MM.1S (cell line): ENCODE measurements around the gene RIOK3.

Experiments
- DNase-seq: peaks from one replicate; pipeline ENCODE4 v3.0.0-alpha.2; 2015
- H2AFZ ChIP-seq: fragments of 300-600 bp; sonication (generic); 2 replicates; pipeline ENCODE4 v1.6.0; 2016; ENCODE audit warnings: antibody characterized with exemption, low read length
- H3F3A ChIP-seq: fragments of 300-600 bp; sonication (generic); 2 replicates; pipeline ENCODE4 v1.6.1; 2016; ENCODE audit warnings: mild to moderate bottlenecking, antibody characterized with exemption, low read length, moderate library complexity, mixed read lengths; ENCODE audit not compliant: insufficient read depth
- H3K27ac ChIP-seq: fragments of 300-600 bp; sonication (generic); 2 replicates; pipeline ENCODE4 v1.5.1; 2016; ENCODE audit warnings: mild to moderate bottlenecking, low read length
- H3K27me3 ChIP-seq: fragments of 300-600 bp; sonication (generic); replicated peaks from 2 replicates; pipeline ENCODE4 v1.6.0; 2016; ENCODE audit warnings: low read length; ENCODE audit not compliant: insufficient read depth
- H3K36me3 ChIP-seq: fragments of 300-600 bp; sonication (generic); replicated peaks from 2 replicates; pipeline ENCODE4 v1.6.1; 2016; ENCODE audit warnings: mild to moderate bottlenecking, low read length, mixed read lengths; ENCODE audit not compliant: insufficient read depth
- H3K4me1 ChIP-seq: fragments of 300-600 bp; sonication (generic); 2 replicates; pipeline ENCODE4 v1.6.1; 2016; ENCODE audit warnings: low read length, mixed read lengths
- H3K4me2 ChIP-seq: fragments of 300-600 bp; sonication (generic); 2 replicates; pipeline ENCODE4 v1.6.0; 2016; ENCODE audit warnings: low read depth, low read length
- H3K4me3 ChIP-seq: fragments of 300-600 bp; sonication (generic); 2 replicates; pipeline ENCODE4 v1.5.1; 2016; ENCODE audit warnings: low read length, mixed read lengths
- H3K79me2 ChIP-seq: fragments of 300-600 bp; sonication (generic); 2 replicates; pipeline ENCODE4 v1.6.1; 2016; ENCODE audit warnings: mixed run types, low read length, mixed read lengths
- H3K9ac ChIP-seq: fragments of 300-600 bp; sonication (generic); 2 replicates; pipeline ENCODE4 v1.6.1; 2016; ENCODE audit warnings: low read length, mixed read lengths
- H3K9me2 ChIP-seq: fragments of 300-600 bp; sonication (generic); replicated peaks from 2 replicates; pipeline ENCODE4 v1.6.1; 2016; ENCODE audit warnings: mild to moderate bottlenecking, low read length, mixed read lengths; ENCODE audit not compliant: insufficient read depth
- H3K9me3 ChIP-seq: fragments of 300-600 bp; sonication (generic); replicated peaks from 2 replicates; pipeline ENCODE4 v1.6.1; 2016; ENCODE audit warnings: mild to moderate bottlenecking, low read length, mixed read lengths; ENCODE audit not compliant: insufficient read depth
- H4K20me1 ChIP-seq: fragments of 300-600 bp; sonication (generic); 2 replicates; pipeline ENCODE4 v1.6.1; 2016; ENCODE audit warnings: mild to moderate bottlenecking, low read length, moderate library complexity, mixed read lengths; ENCODE audit not compliant: insufficient read depth
- EZH2 ChIP-seq: fragments of 300-600 bp; sonication (generic); optimal IDR thresholded peaks from 2 replicates; pipeline ENCODE3; 2017; ENCODE audit warnings: low read depth, mild to moderate bottlenecking, antibody characterized with exemption, low read length, mixed read lengths
- EZH2phosphoT487 ChIP-seq: fragments of 300-600 bp; sonication (generic); IDR thresholded peaks from 2 replicates; pipeline ENCODE4 v1.6.1; 2018; ENCODE audit warnings: antibody characterized with exemption, low read length
- TF ChIP-seq, protein P1 (sequence below): fragments of 300-600 bp; sonication (generic); IDR thresholded peaks from 2 replicates; pipeline ENCODE4 v1.5.1; 2016; ENCODE audit warnings: antibody characterized with exemption, low read length, mixed read lengths

Gene RIOK3

DNA sequence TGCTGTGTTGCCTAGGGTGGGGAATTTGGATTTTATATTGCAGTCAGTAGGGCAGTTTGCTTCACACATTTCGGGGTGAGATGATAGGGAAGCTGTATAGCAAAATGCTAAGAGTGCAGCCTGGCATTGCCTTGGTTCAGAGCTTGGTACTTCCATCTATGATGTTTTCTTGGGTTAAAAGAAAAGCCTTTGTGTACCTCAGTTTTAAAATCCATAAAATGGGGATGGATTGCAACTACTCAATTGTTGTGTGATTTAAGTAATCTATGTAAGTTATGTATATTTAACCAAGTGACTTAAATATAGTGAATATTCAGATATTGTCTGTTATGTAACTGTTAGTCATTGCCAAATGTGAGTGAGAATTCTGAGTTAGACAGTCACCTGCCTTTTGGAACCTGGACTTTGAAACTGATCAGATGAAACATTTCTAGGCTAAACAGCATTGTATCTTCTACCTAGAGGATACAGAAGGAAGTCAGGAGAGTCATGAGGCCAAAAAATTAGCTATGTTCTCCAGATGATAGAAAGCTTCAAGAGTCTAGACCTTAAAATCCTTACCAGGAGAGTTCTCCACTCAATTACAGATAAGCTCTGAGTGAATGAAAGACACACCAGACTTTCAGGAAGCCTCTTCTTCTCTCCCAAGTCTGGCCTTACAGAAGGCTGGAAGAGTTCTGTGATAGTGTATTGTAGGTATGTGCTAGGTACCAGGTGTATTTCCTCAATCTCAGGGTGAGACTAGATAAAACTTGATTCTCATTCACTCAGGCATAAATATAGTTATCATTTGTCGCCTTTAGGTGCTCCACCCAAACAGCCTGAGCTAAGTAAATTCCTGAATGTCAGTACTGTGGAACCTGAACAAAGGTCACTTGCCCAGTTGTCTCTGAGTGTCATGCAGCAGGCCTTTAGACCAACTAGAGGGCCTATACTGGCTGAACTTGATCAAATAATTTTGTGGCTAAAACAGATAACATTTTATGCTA is 7.5 kb downstream of the RIOK3 start:
- Histone ChIP-seq H3K9ac (no peak overlapping the region), H4K20me1 (peaks cover 25% of the 10 kb centered on the region), H3K9me2 (no peaks in the 10 kb centered on the region), H3F3A (no peaks in the 10 kb centered on the region), H2AFZ (no peak overlapping the region), H3K4me2 (no peak overlapping the region), H3K36me3 (peaks cover 14% of the 10 kb centered on the region; the same call in 1 of the 2 replicates), H3K79me2 (peaks cover 74% of the 10 kb centered on the region), H3K27me3 (no peaks in the 10 kb centered on the region), H3K4me3 (no peak overlapping the region), H3K27ac (no peak overlapping the region), H3K4me1 (0 out of 2 replicates have a peak, but pooled peaks cover 7% of the 10 kb centered on the region), H3K9me3 (no peaks in the 10 kb centered on the region)
- TF ChIP-seq EZH2phosphoT487, result no peak
- TF ChIP-seq, protein P1, sequence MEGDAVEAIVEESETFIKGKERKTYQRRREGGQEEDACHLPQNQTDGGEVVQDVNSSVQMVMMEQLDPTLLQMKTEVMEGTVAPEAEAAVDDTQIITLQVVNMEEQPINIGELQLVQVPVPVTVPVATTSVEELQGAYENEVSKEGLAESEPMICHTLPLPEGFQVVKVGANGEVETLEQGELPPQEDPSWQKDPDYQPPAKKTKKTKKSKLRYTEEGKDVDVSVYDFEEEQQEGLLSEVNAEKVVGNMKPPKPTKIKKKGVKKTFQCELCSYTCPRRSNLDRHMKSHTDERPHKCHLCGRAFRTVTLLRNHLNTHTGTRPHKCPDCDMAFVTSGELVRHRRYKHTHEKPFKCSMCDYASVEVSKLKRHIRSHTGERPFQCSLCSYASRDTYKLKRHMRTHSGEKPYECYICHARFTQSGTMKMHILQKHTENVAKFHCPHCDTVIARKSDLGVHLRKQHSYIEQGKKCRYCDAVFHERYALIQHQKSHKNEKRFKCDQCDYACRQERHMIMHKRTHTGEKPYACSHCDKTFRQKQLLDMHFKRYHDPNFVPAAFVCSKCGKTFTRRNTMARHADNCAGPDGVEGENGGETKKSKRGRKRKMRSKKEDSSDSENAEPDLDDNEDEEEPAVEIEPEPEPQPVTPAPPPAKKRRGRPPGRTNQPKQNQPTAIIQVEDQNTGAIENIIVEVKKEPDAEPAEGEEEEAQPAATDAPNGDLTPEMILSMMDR, result no peak
- TF ChIP-seq EZH2, result no peak
- DNase-seq, result no peak

DNA sequence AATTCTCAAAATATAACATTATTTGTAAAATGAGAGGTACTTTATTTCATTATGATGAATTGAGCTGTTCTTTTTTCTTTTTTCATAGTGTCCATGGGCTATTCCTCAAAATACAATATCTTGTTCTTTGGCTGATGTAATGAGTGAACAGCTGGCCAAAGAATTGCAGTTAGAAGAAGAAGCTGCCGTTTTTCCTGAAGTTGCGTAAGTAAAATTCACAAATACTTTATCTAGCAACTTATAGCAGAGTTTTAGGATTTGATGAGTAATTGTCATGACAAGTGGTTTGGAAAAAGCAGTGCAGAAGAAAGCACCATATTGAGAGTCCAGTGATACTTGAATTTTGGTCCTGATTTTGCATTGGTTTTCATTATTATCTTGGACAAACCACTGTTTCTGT is 9.8 kb downstream of the RIOK3 start:
- Histone ChIP-seq H3K9ac (no peak overlapping the region), H3K4me2 (no peak overlapping the region), H3K9me3 (no peaks in the 10 kb centered on the region), H3K27ac (no peak overlapping the region), H3K27me3 (no peaks in the 10 kb centered on the region), H4K20me1 (peaks cover 24% of the 10 kb centered on the region), H3F3A (no peaks in the 10 kb centered on the region), H3K9me2 (no peaks in the 10 kb centered on the region), H3K36me3 (peaks cover 19% of the 10 kb centered on the region; the same call in 1 of the 2 replicates), H3K4me1 (0 out of 2 replicates have a peak, but pooled peaks cover 7% of the 10 kb centered on the region), H2AFZ (no peak overlapping the region), H3K4me3 (no peak overlapping the region), H3K79me2 (peaks cover 51% of the 10 kb centered on the region)
- TF ChIP-seq, protein P1, result no peak
- TF ChIP-seq EZH2phosphoT487, result no peak
- no peak for TF ChIP-seq EZH2
- no peak for DNase-seq

DNA sequence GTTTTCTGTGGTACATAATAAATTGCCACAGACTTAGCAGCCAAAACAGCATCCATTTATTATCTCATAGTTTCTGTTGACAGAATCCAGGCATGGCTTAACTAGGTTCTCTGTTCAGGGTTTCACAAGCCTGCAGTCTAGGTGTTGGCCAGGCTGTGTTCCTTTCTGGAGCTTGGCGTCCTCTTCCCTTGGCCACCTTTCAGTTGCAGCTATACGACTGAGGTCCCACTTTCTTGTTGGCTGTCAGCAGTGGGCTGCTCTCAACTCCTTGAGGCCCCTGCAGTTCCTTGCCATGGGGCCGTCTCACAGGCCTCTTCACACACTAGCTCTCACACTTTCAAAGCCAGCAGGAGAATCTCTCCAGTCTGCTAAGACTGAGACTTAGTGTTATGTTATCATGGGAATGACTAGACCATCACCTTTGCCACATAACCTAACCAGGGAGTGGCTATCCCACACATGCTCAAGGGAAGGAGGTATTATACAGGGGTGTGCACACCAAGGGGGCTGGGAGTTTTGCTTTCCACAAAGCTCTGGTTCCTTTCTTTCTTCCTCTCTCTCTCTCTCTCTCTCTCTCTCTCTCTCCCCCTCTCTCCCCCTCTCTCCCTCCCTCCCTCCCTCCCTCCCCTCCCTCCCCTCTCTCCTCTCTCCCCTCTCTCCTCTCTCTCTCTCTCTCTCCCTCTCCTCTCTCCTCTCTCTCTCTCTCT is 15.8 kb downstream of the RIOK3 start:
- H3K4me2 ChIP-seq, result no peak overlapping the region
- no peaks in the 10 kb centered on the region for H3K4me1 ChIP-seq
- H3K4me3 ChIP-seq, result no peak overlapping the region
- no peaks in the 10 kb centered on the region for H3K9me2 ChIP-seq
- no peaks in the 10 kb centered on the region for H3K9me3 ChIP-seq
- DNase-seq, result no peak
- H3K36me3 ChIP-seq, result peaks cover 18% of the 10 kb centered on the region; the same call in 1 of the 2 replicates
- H3K27me3 ChIP-seq, result no peaks in the 10 kb centered on the region
- H3F3A ChIP-seq, result no peaks in the 10 kb centered on the region
- peaks cover 12% of the 10 kb centered on the region; the same call in 1 of the 2 replicates for H3K79me2 ChIP-seq
- H4K20me1 ChIP-seq, result peaks cover 2% of the 10 kb centered on the region; the same call in 1 of the 2 replicates
- no peak for TF ChIP-seq EZH2phosphoT487
- TF ChIP-seq EZH2, result no peak
- TF ChIP-seq, protein P1, result no peak
- no peak overlapping the region for H2AFZ ChIP-seq
- no peak overlapping the region for H3K9ac ChIP-seq
- no peak overlapping the region for H3K27ac ChIP-seq
